GM10266 (cell line): ENCODE results near the gene SHLD2.

ENCODE experiments used
- DNase-seq: peaks from one replicate; pipeline ENCODE4 v3.0.0; 2012; ENCODE audit errors: extremely low spot score
- CTCF ChIP-seq: IDR thresholded peaks from 2 replicates; pipeline ENCODE4 v1.5.1; 2012; ENCODE audit warnings: mild to moderate bottlenecking, low read depth; ENCODE audit not compliant: control insufficient read depth, insufficient read depth; ENCODE audit errors: missing control alignments

The SHLD2 gene

DNA sequence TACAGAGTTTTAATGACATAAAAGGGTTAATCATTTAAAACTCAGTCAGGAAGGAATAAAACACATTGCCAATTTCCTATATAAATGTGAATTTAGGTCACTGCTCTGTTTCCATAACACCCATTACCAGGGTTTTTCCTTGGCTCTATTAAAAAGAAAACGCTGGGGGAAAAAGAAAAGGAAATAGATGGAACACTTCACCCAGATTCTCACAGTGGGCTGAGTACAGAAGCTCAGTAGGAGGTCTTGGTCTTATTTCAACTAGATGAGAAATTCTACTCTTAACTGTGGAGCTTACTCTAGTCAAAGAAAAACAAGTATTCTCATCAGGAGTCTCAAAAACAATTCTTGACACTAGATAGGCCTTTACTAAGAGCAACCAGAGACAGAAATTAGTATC, 36.8 kb upstream of the SHLD2 start:
- no peak for DNase-seq
- no peak for TF ChIP-seq CTCF

DNA sequence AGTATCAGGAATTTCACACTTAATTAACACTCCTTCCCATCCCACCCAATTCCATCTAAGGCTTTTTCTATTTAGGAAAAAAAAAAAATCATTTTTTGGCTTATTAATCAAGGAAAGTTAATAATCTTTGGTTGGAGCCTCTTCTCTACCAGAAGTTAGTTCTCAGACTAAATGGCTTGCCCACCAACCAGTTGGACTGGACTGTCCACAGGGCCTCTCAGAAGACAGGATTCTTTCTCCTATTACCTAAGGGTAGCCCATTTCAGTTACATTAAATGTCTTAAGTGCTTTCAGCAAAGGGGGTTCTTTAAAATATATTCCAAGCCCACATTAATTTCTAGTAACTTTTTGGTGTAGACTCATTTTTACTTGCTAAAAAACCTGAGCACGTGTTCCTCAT, 35.6 kb upstream of the SHLD2 start:
- TF ChIP-seq CTCF, result no peak
- DNase-seq, result no peak

DNA sequence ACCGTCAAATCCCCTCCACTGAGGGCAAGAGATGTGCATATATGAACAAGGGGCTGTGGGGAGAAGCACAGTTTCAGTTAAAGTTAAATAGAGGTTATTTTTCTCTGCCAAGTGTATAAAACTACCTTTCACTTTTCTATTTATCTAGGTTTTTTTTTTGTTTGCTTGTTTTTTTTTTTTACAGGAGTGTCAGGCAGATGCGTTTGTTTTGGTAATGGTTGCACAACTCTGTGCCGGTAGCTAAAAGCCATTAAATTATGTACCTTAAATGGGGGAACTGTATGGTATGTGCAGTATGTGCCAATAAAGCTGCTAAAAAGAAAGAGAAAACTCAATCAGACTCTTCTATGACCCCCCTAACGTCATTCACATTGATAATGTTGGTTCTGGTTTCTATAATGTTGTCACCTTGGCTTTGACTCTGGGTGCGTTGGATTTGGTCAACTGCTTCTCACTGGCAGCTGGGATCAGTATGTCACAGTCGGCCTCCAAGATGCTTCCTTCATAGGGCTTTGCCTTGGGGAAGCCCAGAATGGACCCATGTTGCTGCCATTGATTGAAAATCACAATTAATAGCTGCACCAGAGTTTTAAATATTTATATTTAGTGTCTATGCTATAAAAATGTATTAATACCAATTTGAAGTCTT, 34.6 kb upstream of the SHLD2 start:
- DNase-seq, result no peak

GRCh38 chr10:87064651-87065050, 30.4 kb upstream of the SHLD2 start:
- TF ChIP-seq CTCF, result no peak
- DNase-seq, result no peak

More for the DNA sequence above, 34.6 kb upstream of the SHLD2 start:
- no peak for TF ChIP-seq CTCF

- DNase-seq, result no peak
- TF ChIP-seq CTCF, result no peak
These were observed 28.8 kb upstream of the SHLD2 start for GRCh38 chr10:87066178-87066577.

DNA sequence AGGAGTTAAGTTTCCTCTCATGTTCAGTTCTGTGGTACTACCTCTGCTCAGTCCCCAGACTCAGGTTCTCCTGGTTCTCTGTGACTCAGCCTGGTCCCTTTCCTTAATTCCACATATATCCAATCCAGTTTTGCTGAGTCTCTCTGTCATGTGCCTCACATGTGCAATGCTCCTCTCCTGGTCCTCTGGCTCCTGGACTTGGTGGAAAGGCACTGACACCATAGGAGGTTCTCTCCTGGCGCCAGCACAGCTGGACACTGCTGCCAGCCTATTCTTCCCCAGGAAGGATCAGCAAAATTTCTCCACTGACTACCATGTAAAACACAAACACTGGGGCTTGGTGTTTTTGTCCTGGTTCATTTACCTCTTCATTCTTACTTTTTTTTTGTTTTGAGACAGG, 28.1 kb upstream of the SHLD2 start:
- no peak for DNase-seq
- TF ChIP-seq CTCF, result no peak

- DNase-seq, result no peak
- TF ChIP-seq CTCF, result no peak
These were observed 26.7 kb upstream of the SHLD2 start for GRCh38 chr10:87068281-87068680.
